Keratinocyte (primary cell): ENCODE results near the gene SEC22A. TPM values are rescaled to one million over a fixed set of nuclear protein-coding genes. Genes with fewer than 3 reads are reported as not detected.

ENCODE experiments used
- DNase-seq: peaks from one replicate; pipeline ENCODE4 v3.0.0-alpha.2; 2011; ENCODE audit warnings: low read depth, missing footprints, low spot score
- FAIRE-seq: peaks from 2 replicates; lab custom pipeline; 2011; peaks lifted over from hg19 to GRCh38; lab: Jason Lieb, UNC
- H2AFZ ChIP-seq: 2 replicates; pipeline ENCODE4 v1.6.0; 2012; ENCODE audit warnings: low read length, control low read depth, inconsistent platforms; ENCODE audit not compliant: control insufficient read depth
- H3K27ac ChIP-seq: 2 replicates; pipeline ENCODE4 v1.5.1; 2011; ENCODE audit warnings: low read length; ENCODE audit not compliant: control insufficient read depth, insufficient read depth
- H3K27me3 ChIP-seq: 3 replicates; pipeline ENCODE4 v1.6.0; 2011; ENCODE audit warnings: low read length; ENCODE audit not compliant: control insufficient read depth, insufficient read depth; ENCODE audit errors: extremely low read depth
- H3K36me3 ChIP-seq, 2 experiments: 2 replicates in 1 of 2; 3 replicates in 1 of 2; pipeline ENCODE4 v1.5.1; 2011; ENCODE audit warnings: low read length in 2 of 2, mild to moderate bottlenecking in 1 of 2; ENCODE audit not compliant: control insufficient read depth in 2 of 2, insufficient read depth in 2 of 2; ENCODE audit errors: extremely low read depth in 1 of 2
- H3K4me1 ChIP-seq: 3 replicates; pipeline ENCODE4 v1.5.1; 2011; ENCODE audit warnings: low read length; ENCODE audit not compliant: control insufficient read depth, insufficient read depth; ENCODE audit errors: extremely low read depth
- H3K4me2 ChIP-seq: 3 replicates; pipeline ENCODE4 v1.6.0; 2011; ENCODE audit warnings: low read depth, low read length; ENCODE audit not compliant: control insufficient read depth, insufficient read depth; ENCODE audit errors: extremely low read depth
- H3K4me3 ChIP-seq, 3 experiments: fragments of 200-600 bp in 1 of 3; sonication (generic) in 1 of 3; 2 replicates in 2 of 3; 3 replicates in 1 of 3; pipeline ENCODE4 v1.5.1; 2011 to 2016; ENCODE audit warnings: low read length in 3 of 3, mild to moderate bottlenecking in 3 of 3, control low read depth in 2 of 3, inconsistent platforms in 1 of 3, low read depth in 1 of 3, mixed read lengths in 1 of 3, mixed run types in 1 of 3, moderate library complexity in 1 of 3; ENCODE audit not compliant: control insufficient read depth in 2 of 3, insufficient read depth in 2 of 3; ENCODE audit errors: extremely low read depth in 1 of 3
- H3K79me2 ChIP-seq: 2 replicates; pipeline ENCODE4 v1.6.0; 2012; ENCODE audit warnings: low read length; ENCODE audit not compliant: control insufficient read depth, insufficient read depth
- H3K9ac ChIP-seq: 3 replicates; pipeline ENCODE4 v1.6.0; 2011; ENCODE audit warnings: low read length; ENCODE audit not compliant: control insufficient read depth, insufficient read depth; ENCODE audit errors: extremely low read depth
- H3K9me1 ChIP-seq: 3 replicates; pipeline ENCODE4 v1.6.0; 2011; ENCODE audit warnings: low read length; ENCODE audit not compliant: control insufficient read depth, insufficient read depth; ENCODE audit errors: extremely low read depth
- H3K9me3 ChIP-seq: 2 replicates; pipeline ENCODE4 v1.5.1; 2012; ENCODE audit warnings: low read depth, low read length; ENCODE audit not compliant: control insufficient read depth
- H4K20me1 ChIP-seq: 3 replicates; pipeline ENCODE4 v1.6.0; 2011; ENCODE audit warnings: low read length; ENCODE audit not compliant: control insufficient read depth, insufficient read depth; ENCODE audit errors: extremely low read depth
- EZH2 ChIP-seq: IDR thresholded peaks from one replicate; pipeline ENCODE4 v1.6.1; 2012; ENCODE audit warnings: inconsistent platforms, mild to moderate bottlenecking, low read length, moderate library complexity
- dilution Hi-C: fragments of 300-500 bp; cut with MboI; formaldehyde crosslinking; loops from one replicate; pipeline ENCODE4 v1.7.0; 2020; ENCODE audit warnings: low sequenced_read_pairs; ENCODE audit not compliant: extremely low pct_ligation_motif_present
- polyA plus RNA-seq, 5 experiments: library from polyadenylated mRNA; depleted of rRNA in 3 of 5; stranded (reverse) in 3 of 5; stranded (forward) in 1 of 5; unstranded in 1 of 5; fragments of >200 nt; gene quantifications; 1 replicate in 1 of 5; 2 replicates in 3 of 5; 3 replicates in 1 of 5; pipeline versions ENCODE4 v1.2.1 to v1.2.3, GENCODE V29; 2011 to 2012; ENCODE audit warnings: missing spikeins in 2 of 5, low read depth in 1 of 5, low replicate concordance in 1 of 5
- TF ChIP-seq, protein P1 (sequence below), 3 experiments: IDR thresholded peaks in 1 of 3; conservative IDR thresholded peaks in 1 of 3; optimal IDR thresholded peaks in 1 of 3; 2 replicates in 2 of 3; 3 replicates in 1 of 3; pipeline versions ENCODE3 to v1.5.1; 2011; ENCODE audit warnings: low read length in 3 of 3, mild to moderate bottlenecking in 3 of 3, moderate library complexity in 2 of 3, control low read depth in 1 of 3, inconsistent platforms in 1 of 3; ENCODE audit not compliant: insufficient read depth in 2 of 3; ENCODE audit errors: extremely low read depth in 1 of 3

The SEC22A gene
- polyA plus RNA-seq, 1 donor (not counting 4 experiments of a cell fraction or from before 2014, with no cell fraction given) = 32.9 TPM

DNA sequence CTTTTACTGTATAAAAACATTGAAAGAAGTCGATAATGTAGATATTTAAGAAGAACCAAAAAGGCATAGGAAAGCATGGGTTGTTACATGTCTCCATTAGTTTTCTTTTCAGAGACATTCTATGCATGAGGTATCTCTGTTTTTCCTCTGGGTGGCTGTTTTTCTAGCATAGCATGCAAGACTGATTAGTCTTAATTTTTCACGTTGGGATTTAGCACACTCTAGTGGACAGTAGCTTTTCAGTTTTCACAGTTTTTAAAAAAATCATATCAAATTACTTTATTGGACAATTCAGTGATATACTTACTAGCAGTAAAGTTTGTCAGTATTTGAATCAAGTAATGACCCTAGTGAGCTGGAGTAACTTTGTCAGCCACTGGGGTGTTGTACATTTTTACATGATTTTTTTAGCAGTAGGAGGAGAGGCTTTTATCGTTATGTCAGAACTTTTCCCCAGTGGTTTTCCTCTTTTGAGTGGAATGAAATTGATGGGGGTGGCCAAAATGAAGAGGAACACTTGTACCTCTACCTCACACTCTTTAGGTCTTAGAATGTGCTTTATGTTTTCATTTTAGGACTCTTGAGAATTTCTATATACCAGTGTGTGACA lies 57.2 kb downstream of the SEC22A start:
- no peak overlapping the region for H3K27ac ChIP-seq
- FAIRE-seq (no peak), DNase-seq (no peak)
- no peaks in the 10 kb centered on the region for H4K20me1 ChIP-seq
- no peaks in the 10 kb centered on the region for H3K9me3 ChIP-seq
- no peak overlapping the region for H3K4me3 ChIP-seq
- no peak for TF ChIP-seq EZH2
- TF ChIP-seq, protein P1, sequence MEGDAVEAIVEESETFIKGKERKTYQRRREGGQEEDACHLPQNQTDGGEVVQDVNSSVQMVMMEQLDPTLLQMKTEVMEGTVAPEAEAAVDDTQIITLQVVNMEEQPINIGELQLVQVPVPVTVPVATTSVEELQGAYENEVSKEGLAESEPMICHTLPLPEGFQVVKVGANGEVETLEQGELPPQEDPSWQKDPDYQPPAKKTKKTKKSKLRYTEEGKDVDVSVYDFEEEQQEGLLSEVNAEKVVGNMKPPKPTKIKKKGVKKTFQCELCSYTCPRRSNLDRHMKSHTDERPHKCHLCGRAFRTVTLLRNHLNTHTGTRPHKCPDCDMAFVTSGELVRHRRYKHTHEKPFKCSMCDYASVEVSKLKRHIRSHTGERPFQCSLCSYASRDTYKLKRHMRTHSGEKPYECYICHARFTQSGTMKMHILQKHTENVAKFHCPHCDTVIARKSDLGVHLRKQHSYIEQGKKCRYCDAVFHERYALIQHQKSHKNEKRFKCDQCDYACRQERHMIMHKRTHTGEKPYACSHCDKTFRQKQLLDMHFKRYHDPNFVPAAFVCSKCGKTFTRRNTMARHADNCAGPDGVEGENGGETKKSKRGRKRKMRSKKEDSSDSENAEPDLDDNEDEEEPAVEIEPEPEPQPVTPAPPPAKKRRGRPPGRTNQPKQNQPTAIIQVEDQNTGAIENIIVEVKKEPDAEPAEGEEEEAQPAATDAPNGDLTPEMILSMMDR (optimal IDR thresholded peaks at IDR 0.05 in 1 of 3, IDR thresholded peaks at IDR 0.05 in 1 of 3, conservative IDR thresholded peaks at IDR 0.05 in 1 of 3; ENCODE audit: extremely low read depth in 1 of 3, insufficient read depth in 2 of 3, low read length in 3 of 3) = peak in 2 of 3 experiments; percentile 41 to 52
- no peak overlapping the region for H2AFZ ChIP-seq
- H3K79me2 ChIP-seq = no peaks in the 10 kb centered on the region
- H3K9me1 ChIP-seq = no peaks in the 10 kb centered on the region
- dilution Hi-C loops = no loop called here
- no peaks in the 10 kb centered on the region for H3K36me3 ChIP-seq
- no peak overlapping the region for H3K9ac ChIP-seq
- H3K4me1 ChIP-seq = peaks cover 2% of the 10 kb centered on the region
- no peaks in the 10 kb centered on the region for H3K27me3 ChIP-seq
- H3K4me2 ChIP-seq = no peak overlapping the region

DNA sequence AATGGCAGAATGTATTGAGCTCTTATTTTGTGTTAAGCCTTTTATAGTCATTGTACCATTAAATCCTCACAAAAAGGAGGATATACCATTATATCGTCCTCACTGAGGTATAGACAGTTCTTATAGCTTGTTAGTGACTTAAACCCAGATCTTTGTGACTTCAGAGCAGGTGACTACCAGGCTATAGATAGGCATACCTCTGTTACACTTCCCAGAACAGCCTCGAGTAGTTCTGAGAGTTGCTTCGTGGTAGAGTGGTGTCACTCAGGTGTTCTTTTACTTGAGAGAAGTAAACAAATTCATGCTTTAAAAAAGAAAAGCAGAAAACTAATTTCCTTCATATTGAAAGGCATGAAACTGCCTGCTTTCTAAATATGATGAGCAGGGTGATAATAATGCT lies 59.9 kb downstream of the SEC22A start:
- Histone ChIP-seq H3K9ac (no peak overlapping the region), H3K4me3 (no peak overlapping the region), H3K36me3 (no peaks in the 10 kb centered on the region), H3K9me3 (no peaks in the 10 kb centered on the region), H4K20me1 (no peaks in the 10 kb centered on the region), H2AFZ (no peak overlapping the region), H3K79me2 (no peaks in the 10 kb centered on the region), H3K27ac (no peak overlapping the region), H3K9me1 (no peaks in the 10 kb centered on the region), H3K4me1 (peaks cover 2% of the 10 kb centered on the region), H3K27me3 (no peaks in the 10 kb centered on the region), H3K4me2 (no peak overlapping the region)
- FAIRE-seq (no peak), DNase-seq (no peak)
- dilution Hi-C loops = no loop called here
- TF ChIP-seq, protein P1 (optimal IDR thresholded peaks at IDR 0.05 in 1 of 3, IDR thresholded peaks at IDR 0.05 in 1 of 3, conservative IDR thresholded peaks at IDR 0.05 in 1 of 3; ENCODE audit: extremely low read depth in 1 of 3, insufficient read depth in 2 of 3, low read length in 3 of 3) = no peak
- no peak for TF ChIP-seq EZH2
